ENCODE data around the gene MRTFA.

DNA sequence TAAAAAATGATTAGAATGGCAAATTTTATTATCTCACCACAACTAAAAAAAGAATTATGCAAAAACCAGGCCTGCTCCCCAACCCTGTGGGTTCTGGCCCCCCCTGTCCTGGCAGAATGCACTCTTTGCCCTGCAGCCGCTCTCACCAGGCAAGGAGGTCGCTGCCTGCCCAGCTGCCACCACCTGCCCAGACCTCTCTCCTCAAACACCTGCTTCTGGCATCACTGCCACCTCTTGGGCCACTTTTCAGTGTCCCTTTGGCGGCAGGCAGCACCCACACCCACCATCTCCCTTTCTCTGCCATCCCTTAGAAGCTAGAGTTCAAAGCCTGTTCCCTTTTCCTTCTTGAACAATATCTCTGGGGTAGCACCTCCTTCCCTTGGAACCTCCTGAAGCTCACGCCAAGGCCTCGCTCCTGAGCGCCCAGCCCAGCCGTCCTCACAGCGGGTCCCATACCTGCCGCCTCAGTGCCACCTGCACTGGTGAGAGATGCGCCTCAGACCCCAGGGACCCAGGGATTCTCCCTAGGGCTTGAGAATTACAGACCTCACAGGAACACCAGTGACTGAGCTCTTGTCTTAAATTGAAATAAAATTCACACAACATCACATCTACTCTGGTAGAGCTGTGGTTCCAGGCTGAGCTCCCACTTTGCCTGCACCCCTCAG lies 221.5 kb downstream of the MRTFA start:
- TF ChIP-seq CTCF (IDR thresholded peaks at IDR 0.05): no peak
- TF ChIP-seq POLR2A (IDR thresholded peaks at IDR 0.05): no peak
